ENCODE measurements around the gene PRX.

Gene PRX

GRCh38 chr19:40358773-40359172, 54.4 kb downstream of the PRX start:
- Histone ChIP-seq H3K9ac (ENCODE audit: low read depth, low read length, poor library complexity, severe bottlenecking) (no peak overlapping the region), H3K36me3 (ENCODE audit: insufficient read depth, low read length) (no peaks in the 10 kb centered on the region), H3K4me3 (ENCODE audit: low read length, poor library complexity, severe bottlenecking) (no peak overlapping the region), H4K20me1 (ENCODE audit: insufficient read depth, low read length, poor library complexity, severe bottlenecking) (no peaks in the 10 kb centered on the region), H3K9me3 (ENCODE audit: insufficient read depth, low read depth, low read length) (no peaks in the 10 kb centered on the region), H3K9me2 (replicated peaks; ENCODE audit: low read depth, low read length) (no peaks in the 10 kb centered on the region), H3F3A (ENCODE audit: low read depth) (0 out of 2 replicates have a peak, but pooled peaks cover 4% of the 10 kb centered on the region), H3K79me2 (ENCODE audit: insufficient read depth, low read length) (no peaks in the 10 kb centered on the region), H3K4me2 (ENCODE audit: low read depth, low read length, poor library complexity, severe bottlenecking) (no peak overlapping the region), H3K27me3 (ENCODE audit: insufficient read depth, low read length, poor library complexity, severe bottlenecking) (no peaks in the 10 kb centered on the region), H3K4me1 (ENCODE audit: insufficient read depth, low read length, poor library complexity, severe bottlenecking) (peaks cover 23% of the 10 kb centered on the region), H2AFZ (ENCODE audit: low read length) (no peak overlapping the region)
- TF ChIP-seq EZH2phosphoT487 (IDR thresholded peaks at IDR 0.05; ENCODE audit: borderline replicate concordance): no peak
- no peak for TF ChIP-seq CTCF (conservative IDR thresholded peaks at IDR 0.05; ENCODE audit: low read length)

GRCh38 chr19:40357640-40358039, 55.5 kb downstream of the PRX start:
- Histone ChIP-seq H4K20me1 (ENCODE audit: insufficient read depth, low read length, poor library complexity, severe bottlenecking) (no peaks in the 10 kb centered on the region), H3K4me2 (ENCODE audit: low read depth, low read length, poor library complexity, severe bottlenecking) (peak overlapping the region; percentile 2)

GRCh38 chr19:40356681-40357595, 56.2 kb downstream of the PRX start:
- Histone ChIP-seq H3K9me2 (replicated peaks; ENCODE audit: low read depth, low read length) (no peaks in the 10 kb centered on the region), H3K4me3 (ENCODE audit: low read length, poor library complexity, severe bottlenecking) (no peak overlapping the region), H3K9ac (ENCODE audit: low read depth, low read length, poor library complexity, severe bottlenecking) (no peak overlapping the region), H4K20me1 (ENCODE audit: insufficient read depth, low read length, poor library complexity, severe bottlenecking) (no peaks in the 10 kb centered on the region), H3K27me3 (ENCODE audit: insufficient read depth, low read length, poor library complexity, severe bottlenecking) (no peaks in the 10 kb centered on the region), H3K79me2 (ENCODE audit: insufficient read depth, low read length) (no peaks in the 10 kb centered on the region), H3F3A (ENCODE audit: low read depth) (no peaks in the 10 kb centered on the region), H3K9me3 (ENCODE audit: insufficient read depth, low read depth, low read length) (no peaks in the 10 kb centered on the region), H3K4me2 (ENCODE audit: low read depth, low read length, poor library complexity, severe bottlenecking) (peak overlapping the region; percentile 2), H3K4me1 (ENCODE audit: insufficient read depth, low read length, poor library complexity, severe bottlenecking) (peaks cover 6% of the 10 kb centered on the region), H2AFZ (ENCODE audit: low read length) (no peak overlapping the region), H3K36me3 (ENCODE audit: insufficient read depth, low read length) (no peaks in the 10 kb centered on the region)
- TF ChIP-seq EZH2phosphoT487 (IDR thresholded peaks at IDR 0.05; ENCODE audit: borderline replicate concordance): no peak
- TF ChIP-seq CTCF (conservative IDR thresholded peaks at IDR 0.05; ENCODE audit: low read length): no peak

More at GRCh38 chr19:40357640-40358039, 55.5 kb downstream of the PRX start:
- TF ChIP-seq CTCF (conservative IDR thresholded peaks at IDR 0.05; ENCODE audit: low read length) (no peak), EZH2phosphoT487 (IDR thresholded peaks at IDR 0.05; ENCODE audit: borderline replicate concordance) (no peak)
- Histone ChIP-seq H3K9me3 (ENCODE audit: insufficient read depth, low read depth, low read length) (no peaks in the 10 kb centered on the region), H3K4me1 (ENCODE audit: insufficient read depth, low read length, poor library complexity, severe bottlenecking) (peaks cover 13% of the 10 kb centered on the region), H3K36me3 (ENCODE audit: insufficient read depth, low read length) (no peaks in the 10 kb centered on the region), H3K79me2 (ENCODE audit: insufficient read depth, low read length) (no peaks in the 10 kb centered on the region), H2AFZ (ENCODE audit: low read length) (no peak overlapping the region), H3K27me3 (ENCODE audit: insufficient read depth, low read length, poor library complexity, severe bottlenecking) (no peaks in the 10 kb centered on the region), H3K4me3 (ENCODE audit: low read length, poor library complexity, severe bottlenecking) (no peak overlapping the region), H3F3A (ENCODE audit: low read depth) (no peaks in the 10 kb centered on the region), H3K9me2 (replicated peaks; ENCODE audit: low read depth, low read length) (no peaks in the 10 kb centered on the region), H3K9ac (ENCODE audit: low read depth, low read length, poor library complexity, severe bottlenecking) (no peak overlapping the region)

All from Loucy (cell line).